ENCODE results near the gene MSL1. TPM values are rescaled to one million over a fixed set of nuclear protein-coding genes. Genes with fewer than 3 reads are reported as not detected.

Gene MSL1
- total and polyA plus RNA-seq, 8 donors = 84.1 to 203 (median 184) TPM

GRCh38 chr17:40099619-40100418 lies 22.0 kb upstream of the MSL1 start:
- intact Hi-C loops (cut with DNase I) = no loop called here
- TF ChIP-seq CTCF (IDR thresholded peaks at IDR 0.05) = no peak
- Histone ChIP-seq H3K4me3 (peak overlapping the region; percentile 53 to 74), H3K27ac (peak overlapping the region; percentile 85 to 87), H3K27me3 (no peaks in the 10 kb centered on the region), H3K4me1 (peaks cover 43 to 97% of the 10 kb centered on the region in 2 donors), H3K9me3 (no peaks in the 10 kb centered on the region), H3K36me3 (peaks cover 0 to 18% of the 10 kb centered on the region in 2 donors)
- DNase-seq (no peak), ATAC-seq (no peak)

- Histone ChIP-seq H3K9me3 (no peaks in the 10 kb centered on the region), H3K4me3 (peak within 1 kb of the TSS; percentile 53 to 74), H3K27ac (peak within 1 kb of the TSS; percentile 85 to 87), H3K4me1 (peaks cover 43 to 97% of the 10 kb centered on the region in 2 donors), H3K36me3 (peaks cover 0 to 12% of the 10 kb centered on the region in 2 donors), H3K27me3 (no peaks in the 10 kb centered on the region)
- intact Hi-C loops (cut with DNase I) = no loop called here
- ATAC-seq = peak; percentile 55
- no peak for TF ChIP-seq CTCF (IDR thresholded peaks at IDR 0.05)
- no peak for DNase-seq
Observed at GRCh38 chr17:40100419-40100668, 21.4 kb upstream of the MSL1 start, which contains the start of gene NR1D1. TSS of gene NR1D1 (minus strand) at chr17:40100589. CDS start at chr17:40100094, 495 bp downstream.

- ATAC-seq = peak; percentile 57
Observed at GRCh38 chr17:40100669-40101366, 21.0 kb upstream of the MSL1 start.

GRCh38 chr17:40101367-40102210 lies 20.2 kb upstream of the MSL1 start:
- TF ChIP-seq CTCF (IDR thresholded peaks at IDR 0.05) = no peak
- peak overlapping the region; percentile 85 to 87 for H3K27ac ChIP-seq
- intact Hi-C loops (cut with DNase I) = no loop called here
- peaks cover 39 to 97% of the 10 kb centered on the region in 2 donors for H3K4me1 ChIP-seq
- H3K36me3 ChIP-seq = peaks cover 0 to 4% of the 10 kb centered on the region in 2 donors
- no peaks in the 10 kb centered on the region for H3K9me3 ChIP-seq
- DNase-seq (no peak), ATAC-seq (no peak)
- peak overlapping the region in 1 of 2 donors; percentile 53 for H3K4me3 ChIP-seq
- H3K27me3 ChIP-seq = no peaks in the 10 kb centered on the region

More at GRCh38 chr17:40100669-40101366, 21.0 kb upstream of the MSL1 start:
- Histone ChIP-seq H3K4me3 (peak overlapping the region; percentile 53 to 74), H3K9me3 (no peaks in the 10 kb centered on the region), H3K4me1 (peaks cover 43 to 97% of the 10 kb centered on the region in 2 donors), H3K27ac (peak overlapping the region; percentile 85 to 87), H3K27me3 (no peaks in the 10 kb centered on the region), H3K36me3 (peaks cover 0 to 10% of the 10 kb centered on the region in 2 donors)
- no peak for TF ChIP-seq CTCF (IDR thresholded peaks at IDR 0.05)
- peak; percentile 89 to 98 (median 98) for DNase-seq
- intact Hi-C loops (cut with DNase I) = no loop called here
